Osteocyte (in vitro differentiated cells): Measurements from ENCODE around the gene LAMC1. TPM values are rescaled to one million over a fixed set of nuclear protein-coding genes. Genes with fewer than 3 reads are reported as not detected.

Experiments used
- DNase-seq: peaks from one replicate; pipeline ENCODE4 v3.0.0; 2021; ENCODE audit warnings: mixed read lengths; ENCODE audit not compliant: unreplicated experiment; ENCODE audit errors: extremely low spot score
- H3K27ac Mint-ChIP-seq: one replicate; pipeline ENCODE4 v1.8.0; 2021; ENCODE audit warnings: mild to moderate bottlenecking, mixed read lengths; ENCODE audit not compliant: unreplicated experiment
- H3K27me3 Mint-ChIP-seq: one replicate; pipeline ENCODE4 v1.8.0; 2021; ENCODE audit warnings: mixed read lengths; ENCODE audit not compliant: unreplicated experiment
- H3K36me3 Mint-ChIP-seq: one replicate; pipeline ENCODE4 v1.8.0; 2021; ENCODE audit warnings: mixed read lengths; ENCODE audit not compliant: unreplicated experiment
- H3K4me1 Mint-ChIP-seq: one replicate; pipeline ENCODE4 v1.8.0; 2021; ENCODE audit warnings: mixed read lengths; ENCODE audit not compliant: unreplicated experiment
- H3K4me3 Mint-ChIP-seq: one replicate; pipeline ENCODE4 v1.8.0; 2021; ENCODE audit warnings: mild to moderate bottlenecking, moderate library complexity, mixed read lengths; ENCODE audit not compliant: unreplicated experiment
- H3K9me3 Mint-ChIP-seq: one replicate; pipeline ENCODE4 v1.8.0; 2021; ENCODE audit warnings: mixed read lengths; ENCODE audit not compliant: unreplicated experiment
- total RNA-seq: library from RNA; stranded (reverse); gene quantifications from 2 replicates; pipeline ENCODE4 v1.2.1, GENCODE V29; 2021
- TF ChIP-seq, protein P1 (sequence below): fragments of 200-600 bp; sonication (generic); IDR thresholded peaks from 2 replicates; pipeline ENCODE4 v1.5.0; 2021; ENCODE audit warnings: antibody characterized with exemption, mild to moderate bottlenecking, moderate library complexity

The LAMC1 gene
- total RNA-seq, 1 donor from 2014 or later = 384 TPM

DNA sequence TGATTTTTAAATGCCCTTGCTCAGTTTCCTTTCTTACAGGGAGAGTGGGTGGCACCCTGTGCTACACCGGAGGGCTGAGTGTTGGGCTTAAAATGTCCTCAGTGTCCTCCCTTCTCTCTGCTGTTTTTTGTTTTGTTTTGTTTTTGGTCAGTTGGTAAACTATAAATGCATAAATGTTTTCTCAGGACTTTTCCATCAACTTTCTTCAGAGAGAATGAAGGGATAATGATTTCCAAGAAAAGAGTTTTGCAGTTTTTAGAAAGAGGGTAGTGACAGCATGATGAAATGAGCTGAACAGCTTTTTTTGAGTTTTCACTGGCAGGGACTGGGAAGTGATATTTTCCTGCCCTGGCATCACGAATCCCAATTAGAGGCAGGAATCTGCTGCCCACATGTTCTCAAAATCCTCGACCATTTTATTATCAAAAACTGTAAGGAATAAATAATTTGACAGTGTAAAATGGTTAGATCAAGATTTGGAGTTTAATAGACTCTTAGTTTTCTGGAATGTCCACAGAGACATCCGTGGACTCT is 15.2 kb downstream of the LAMC1 start:
- H3K4me3 Mint-ChIP-seq = no peak overlapping the region
- H3K27ac Mint-ChIP-seq = peak overlapping the region; percentile 95
- peaks cover 11% of the 10 kb centered on the region for H3K36me3 Mint-ChIP-seq
- peaks cover 77% of the 10 kb centered on the region for H3K4me1 Mint-ChIP-seq
- no peaks in the 10 kb centered on the region for H3K9me3 Mint-ChIP-seq
- no peak for DNase-seq
- TF ChIP-seq, protein P1, sequence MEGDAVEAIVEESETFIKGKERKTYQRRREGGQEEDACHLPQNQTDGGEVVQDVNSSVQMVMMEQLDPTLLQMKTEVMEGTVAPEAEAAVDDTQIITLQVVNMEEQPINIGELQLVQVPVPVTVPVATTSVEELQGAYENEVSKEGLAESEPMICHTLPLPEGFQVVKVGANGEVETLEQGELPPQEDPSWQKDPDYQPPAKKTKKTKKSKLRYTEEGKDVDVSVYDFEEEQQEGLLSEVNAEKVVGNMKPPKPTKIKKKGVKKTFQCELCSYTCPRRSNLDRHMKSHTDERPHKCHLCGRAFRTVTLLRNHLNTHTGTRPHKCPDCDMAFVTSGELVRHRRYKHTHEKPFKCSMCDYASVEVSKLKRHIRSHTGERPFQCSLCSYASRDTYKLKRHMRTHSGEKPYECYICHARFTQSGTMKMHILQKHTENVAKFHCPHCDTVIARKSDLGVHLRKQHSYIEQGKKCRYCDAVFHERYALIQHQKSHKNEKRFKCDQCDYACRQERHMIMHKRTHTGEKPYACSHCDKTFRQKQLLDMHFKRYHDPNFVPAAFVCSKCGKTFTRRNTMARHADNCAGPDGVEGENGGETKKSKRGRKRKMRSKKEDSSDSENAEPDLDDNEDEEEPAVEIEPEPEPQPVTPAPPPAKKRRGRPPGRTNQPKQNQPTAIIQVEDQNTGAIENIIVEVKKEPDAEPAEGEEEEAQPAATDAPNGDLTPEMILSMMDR = no peak
- H3K27me3 Mint-ChIP-seq = no peaks in the 10 kb centered on the region

DNA sequence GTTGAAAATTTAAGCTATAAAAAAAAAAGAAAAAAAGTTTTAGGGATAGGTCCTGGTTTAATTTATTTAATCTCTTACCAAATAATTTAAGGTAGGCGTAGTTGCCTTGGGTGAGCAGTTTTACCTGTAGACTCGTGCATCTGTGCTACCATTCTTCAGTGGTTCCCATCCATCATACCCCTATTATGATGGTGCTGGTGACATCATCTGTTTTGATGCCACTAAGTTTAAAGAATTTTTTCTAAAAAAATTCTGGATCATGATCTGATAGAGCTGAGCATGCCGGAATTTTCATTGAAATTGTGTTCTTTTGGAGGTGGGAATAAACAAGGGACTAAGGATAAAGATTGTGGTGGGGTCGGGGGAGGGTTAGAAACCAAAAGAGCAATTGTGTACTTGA is 15.7 kb downstream of the LAMC1 start:
- TF ChIP-seq, protein P1 = no peak
- peak overlapping the region; percentile 16 for H3K4me3 Mint-ChIP-seq
- H3K9me3 Mint-ChIP-seq = no peaks in the 10 kb centered on the region
- peak overlapping the region; percentile 95 for H3K27ac Mint-ChIP-seq
- peaks cover 75% of the 10 kb centered on the region for H3K4me1 Mint-ChIP-seq
- DNase-seq = no peak
- H3K36me3 Mint-ChIP-seq = peaks cover 11% of the 10 kb centered on the region
- H3K27me3 Mint-ChIP-seq = no peaks in the 10 kb centered on the region

DNA sequence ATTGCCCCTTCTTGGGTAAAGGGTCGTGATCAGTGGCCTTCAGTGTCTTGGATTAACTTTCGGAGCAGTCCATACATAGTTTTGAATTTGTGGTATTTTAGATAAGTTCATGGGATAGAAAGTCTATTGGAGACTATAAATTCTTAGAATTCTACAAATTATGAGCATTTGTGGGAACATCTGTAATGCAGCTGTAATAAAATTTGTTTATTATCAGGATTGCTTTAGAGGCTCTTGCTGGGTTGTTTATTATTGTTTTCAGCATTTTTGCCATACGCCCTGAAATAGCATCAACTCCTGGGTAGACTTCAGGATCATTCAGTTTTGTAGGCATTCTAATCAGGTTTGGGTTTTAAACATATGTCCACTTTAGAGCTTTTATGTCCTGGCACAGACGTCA is 16.1 kb downstream of the LAMC1 start:
- Mint-ChIP-seq H3K36me3 (peaks cover 11% of the 10 kb centered on the region), H3K27ac (peak overlapping the region; percentile 95), H3K4me1 (peaks cover 78% of the 10 kb centered on the region), H3K9me3 (no peaks in the 10 kb centered on the region), H3K27me3 (no peaks in the 10 kb centered on the region), H3K4me3 (peak overlapping the region; percentile 62)
- DNase-seq = no peak
- TF ChIP-seq, protein P1 = no peak

DNA sequence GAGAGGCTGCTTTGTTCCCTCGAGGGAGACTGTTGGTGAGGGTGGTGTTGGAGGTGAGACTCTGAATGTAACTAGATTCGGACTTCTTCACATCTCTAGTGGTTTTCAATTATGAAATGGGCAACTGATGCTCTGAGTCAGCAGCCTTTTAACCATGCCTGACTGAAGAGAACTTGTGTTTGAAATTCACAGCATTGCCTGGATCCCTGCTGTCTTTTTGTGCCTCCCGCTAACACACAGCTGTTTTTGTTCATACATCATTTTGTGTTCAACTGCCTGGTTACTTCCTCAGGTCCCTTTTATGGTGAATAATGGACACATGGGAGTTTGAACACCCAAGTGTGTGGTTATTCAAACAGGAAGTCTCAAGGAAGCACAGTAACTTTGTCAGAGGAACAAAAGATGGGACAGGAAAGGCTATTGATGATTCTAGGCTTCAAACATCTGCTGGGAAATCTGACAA is 16.8 kb downstream of the LAMC1 start:
- Mint-ChIP-seq H3K36me3 (peaks cover 11% of the 10 kb centered on the region), H3K4me3 (peak overlapping the region; percentile 62)
- DNase-seq = no peak

DNA sequence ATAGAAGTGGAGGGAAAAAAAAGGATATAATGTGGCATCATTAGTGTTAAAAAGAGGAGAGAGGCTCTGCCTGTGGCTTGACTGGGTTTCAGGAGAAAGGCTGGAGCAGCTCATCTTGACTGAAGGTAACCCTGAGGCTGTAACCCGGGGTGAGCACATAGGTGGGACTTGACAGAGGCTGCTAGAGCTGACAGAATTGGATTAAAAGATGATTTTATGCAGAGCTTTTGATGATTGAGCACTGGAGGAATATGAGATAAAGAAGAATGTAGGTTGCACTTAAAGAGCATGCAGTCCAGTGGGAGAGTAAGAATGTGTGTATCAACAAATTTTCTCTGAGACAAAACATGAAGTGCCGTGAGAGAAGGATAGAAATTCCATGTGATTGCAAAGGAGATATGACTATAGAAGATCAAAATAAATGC is 17.3 kb downstream of the LAMC1 start:
- Mint-ChIP-seq H3K9me3 (no peaks in the 10 kb centered on the region), H3K36me3 (peaks cover 9% of the 10 kb centered on the region), H3K4me1 (peaks cover 83% of the 10 kb centered on the region), H3K27me3 (no peaks in the 10 kb centered on the region), H3K27ac (peak overlapping the region; percentile 95), H3K4me3 (peak overlapping the region; percentile 62)
- no peak for DNase-seq
- TF ChIP-seq, protein P1 = no peak

More for the DNA sequence above, 16.8 kb downstream of the LAMC1 start:
- TF ChIP-seq, protein P1 = no peak
- Mint-ChIP-seq H3K27ac (peak overlapping the region; percentile 95), H3K4me1 (peaks cover 80% of the 10 kb centered on the region), H3K27me3 (no peaks in the 10 kb centered on the region), H3K9me3 (no peaks in the 10 kb centered on the region)
